ENCODE results near the gene SLC44A4. TPM values are rescaled to one million over a fixed set of nuclear protein-coding genes. Genes with fewer than 3 reads are reported as not detected.

The SLC44A4 gene
- total RNA-seq, 1 donor from 2014 or later, result 79.8 TPM

GRCh38 chr6:31901415-31901952 lies 22.7 kb upstream of the SLC44A4 start:
- peak; percentile 69 for DNase-seq (ENCODE audit: low spot score)

- peak; percentile 62 for DNase-seq (ENCODE audit: low spot score)
These were observed 22.2 kb upstream of the SLC44A4 start for GRCh38 chr6:31900917-31901414.

GRCh38 chr6:31899882-31900722 lies 21.3 kb upstream of the SLC44A4 start:
- no peak for DNase-seq (ENCODE audit: low spot score)

GRCh38 chr6:31899215-31899614 lies 20.4 kb upstream of the SLC44A4 start:
- no peak for DNase-seq (ENCODE audit: low spot score)

GRCh38 chr6:31898383-31899011 lies 19.7 kb upstream of the SLC44A4 start:
- no peak for DNase-seq (ENCODE audit: low spot score)

- peak; percentile 86 for DNase-seq (ENCODE audit: low spot score)
These were observed 19.0 kb upstream of the SLC44A4 start, which contains the start of gene EHMT2 for GRCh38 chr6:31897612-31898382. Gene EHMT2 (minus strand): TSS chr6:31897698. CDS start chr6:31897677, 21 bp downstream.

- DNase-seq (ENCODE audit: low spot score), result no peak
These were observed 18.2 kb upstream of the SLC44A4 start for GRCh38 chr6:31896856-31897611.

- no peak for DNase-seq (ENCODE audit: low spot score)
These were observed 17.7 kb upstream of the SLC44A4 start for GRCh38 chr6:31896493-31896855.

- no peak for DNase-seq (ENCODE audit: low spot score)
These were observed 14.0 kb upstream of the SLC44A4 start for GRCh38 chr6:31892821-31893220.

- no peak for DNase-seq (ENCODE audit: low spot score)
These were observed 10.7 kb upstream of the SLC44A4 start for GRCh38 chr6:31889331-31889972.

- DNase-seq (ENCODE audit: low spot score), result no peak
These were observed 9.8 kb upstream of the SLC44A4 start for GRCh38 chr6:31888276-31889258.

- DNase-seq (ENCODE audit: low spot score), result no peak
These were observed 8.6 kb upstream of the SLC44A4 start for GRCh38 chr6:31887173-31888007.

GRCh38 chr6:31886541-31886991 lies 7.8 kb upstream of the SLC44A4 start:
- no peak for DNase-seq (ENCODE audit: low spot score)

- DNase-seq (ENCODE audit: low spot score), result no peak
These were observed 5.8 kb upstream of the SLC44A4 start for GRCh38 chr6:31884528-31885035.

- no peak for DNase-seq (ENCODE audit: low spot score)
These were observed 4.9 kb upstream of the SLC44A4 start for GRCh38 chr6:31883676-31884075.

- DNase-seq (ENCODE audit: low spot score), result no peak
These were observed 3.5 kb upstream of the SLC44A4 start for GRCh38 chr6:31882344-31882743.

GRCh38 chr6:31881136-31881859 lies 2.5 kb upstream of the SLC44A4 start:
- DNase-seq (ENCODE audit: low spot score), result no peak

GRCh38 chr6:31880616-31881015 lies 1.8 kb upstream of the SLC44A4 start:
- DNase-seq (ENCODE audit: low spot score), result no peak
